Keratinocyte (primary cell): ENCODE results near the gene REX1BD. TPM values are rescaled to one million over a fixed set of nuclear protein-coding genes. Genes with fewer than 3 reads are reported as not detected.

Source experiments
- DNase-seq: peaks from one replicate; pipeline ENCODE4 v3.0.0-alpha.2; 2011; ENCODE audit warnings: low read depth, missing footprints, low spot score
- FAIRE-seq: peaks from 2 replicates; lab custom pipeline; 2011; peaks lifted over from hg19 to GRCh38; lab: Jason Lieb, UNC
- H2AFZ ChIP-seq: 2 replicates; pipeline ENCODE4 v1.6.0; 2012; ENCODE audit warnings: low read length, control low read depth, inconsistent platforms; ENCODE audit not compliant: control insufficient read depth
- H3K27ac ChIP-seq: 2 replicates; pipeline ENCODE4 v1.5.1; 2011; ENCODE audit warnings: low read length; ENCODE audit not compliant: control insufficient read depth, insufficient read depth
- H3K27me3 ChIP-seq: 3 replicates; pipeline ENCODE4 v1.6.0; 2011; ENCODE audit warnings: low read length; ENCODE audit not compliant: control insufficient read depth, insufficient read depth; ENCODE audit errors: extremely low read depth
- H3K36me3 ChIP-seq, 2 experiments: 2 replicates in 1 of 2; 3 replicates in 1 of 2; pipeline ENCODE4 v1.5.1; 2011; ENCODE audit warnings: low read length in 2 of 2, mild to moderate bottlenecking in 1 of 2; ENCODE audit not compliant: control insufficient read depth in 2 of 2, insufficient read depth in 2 of 2; ENCODE audit errors: extremely low read depth in 1 of 2
- H3K4me1 ChIP-seq: 3 replicates; pipeline ENCODE4 v1.5.1; 2011; ENCODE audit warnings: low read length; ENCODE audit not compliant: control insufficient read depth, insufficient read depth; ENCODE audit errors: extremely low read depth
- H3K4me2 ChIP-seq: 3 replicates; pipeline ENCODE4 v1.6.0; 2011; ENCODE audit warnings: low read depth, low read length; ENCODE audit not compliant: control insufficient read depth, insufficient read depth; ENCODE audit errors: extremely low read depth
- H3K4me3 ChIP-seq, 3 experiments: fragments of 200-600 bp in 1 of 3; sonication (generic) in 1 of 3; 2 replicates in 2 of 3; 3 replicates in 1 of 3; pipeline ENCODE4 v1.5.1; 2011 to 2016; ENCODE audit warnings: low read length in 3 of 3, mild to moderate bottlenecking in 3 of 3, control low read depth in 2 of 3, inconsistent platforms in 1 of 3, low read depth in 1 of 3, mixed read lengths in 1 of 3, mixed run types in 1 of 3, moderate library complexity in 1 of 3; ENCODE audit not compliant: control insufficient read depth in 2 of 3, insufficient read depth in 2 of 3; ENCODE audit errors: extremely low read depth in 1 of 3
- H3K79me2 ChIP-seq: 2 replicates; pipeline ENCODE4 v1.6.0; 2012; ENCODE audit warnings: low read length; ENCODE audit not compliant: control insufficient read depth, insufficient read depth
- H3K9ac ChIP-seq: 3 replicates; pipeline ENCODE4 v1.6.0; 2011; ENCODE audit warnings: low read length; ENCODE audit not compliant: control insufficient read depth, insufficient read depth; ENCODE audit errors: extremely low read depth
- H3K9me1 ChIP-seq: 3 replicates; pipeline ENCODE4 v1.6.0; 2011; ENCODE audit warnings: low read length; ENCODE audit not compliant: control insufficient read depth, insufficient read depth; ENCODE audit errors: extremely low read depth
- H3K9me3 ChIP-seq: 2 replicates; pipeline ENCODE4 v1.5.1; 2012; ENCODE audit warnings: low read depth, low read length; ENCODE audit not compliant: control insufficient read depth
- H4K20me1 ChIP-seq: 3 replicates; pipeline ENCODE4 v1.6.0; 2011; ENCODE audit warnings: low read length; ENCODE audit not compliant: control insufficient read depth, insufficient read depth; ENCODE audit errors: extremely low read depth
- CTCF ChIP-seq, 3 experiments: IDR thresholded peaks in 1 of 3; conservative IDR thresholded peaks in 1 of 3; optimal IDR thresholded peaks in 1 of 3; 2 replicates in 2 of 3; 3 replicates in 1 of 3; pipeline versions ENCODE3 to v1.5.1; 2011; ENCODE audit warnings: low read length in 3 of 3, mild to moderate bottlenecking in 3 of 3, moderate library complexity in 2 of 3, control low read depth in 1 of 3, inconsistent platforms in 1 of 3; ENCODE audit not compliant: insufficient read depth in 2 of 3; ENCODE audit errors: extremely low read depth in 1 of 3
- EZH2 ChIP-seq: IDR thresholded peaks from one replicate; pipeline ENCODE4 v1.6.1; 2012; ENCODE audit warnings: inconsistent platforms, mild to moderate bottlenecking, low read length, moderate library complexity
- dilution Hi-C: fragments of 300-500 bp; cut with MboI; formaldehyde crosslinking; loops from one replicate; pipeline ENCODE4 v1.7.0; 2020; ENCODE audit warnings: low sequenced_read_pairs; ENCODE audit not compliant: extremely low pct_ligation_motif_present
- polyA plus RNA-seq, 5 experiments: library from polyadenylated mRNA; depleted of rRNA in 3 of 5; stranded (reverse) in 3 of 5; stranded (forward) in 1 of 5; unstranded in 1 of 5; fragments of >200 nt; gene quantifications; 1 replicate in 1 of 5; 2 replicates in 3 of 5; 3 replicates in 1 of 5; pipeline versions ENCODE4 v1.2.1 to v1.2.3, GENCODE V29; 2011 to 2012; ENCODE audit warnings: missing spikeins in 2 of 5, low read depth in 1 of 5, low replicate concordance in 1 of 5

REX1BD gene
- polyA plus RNA-seq, 1 donor (not counting 4 experiments of a cell fraction or from before 2014, with no cell fraction given), result 31.9 TPM

- H3K4me2 ChIP-seq, result no peak overlapping the region
- H3K27ac ChIP-seq, result no peak overlapping the region
- H3K4me1 ChIP-seq, result peaks cover 8% of the 10 kb centered on the region
- dilution Hi-C loops, result no loop called here
- DNase-seq, result no peak
- H3K36me3 ChIP-seq, result no peaks in the 10 kb centered on the region
- TF ChIP-seq CTCF (optimal IDR thresholded peaks at IDR 0.05 in 1 of 3, IDR thresholded peaks at IDR 0.05 in 1 of 3, conservative IDR thresholded peaks at IDR 0.05 in 1 of 3; ENCODE audit: extremely low read depth in 1 of 3, insufficient read depth in 2 of 3, low read length in 3 of 3) (no peak), EZH2 (no peak)
- FAIRE-seq, result no peak
- H3K9me1 ChIP-seq, result no peaks in the 10 kb centered on the region
- H3K79me2 ChIP-seq, result no peaks in the 10 kb centered on the region
- no peaks in the 10 kb centered on the region for H4K20me1 ChIP-seq
- H3K9ac ChIP-seq, result no peak overlapping the region
- H2AFZ ChIP-seq, result no peak overlapping the region
- no peaks in the 10 kb centered on the region for H3K9me3 ChIP-seq
- H3K4me3 ChIP-seq, result no peak overlapping the region
- peaks cover 93% of the 10 kb centered on the region for H3K27me3 ChIP-seq
Measured at GRCh38 chr19:18609717-18610051, 21.1 kb downstream of the REX1BD start.

- Histone ChIP-seq H3K9ac (no peak overlapping the region), H3K4me3 (no peak overlapping the region), H3K27me3 (peaks cover 91% of the 10 kb centered on the region), H3K9me3 (no peaks in the 10 kb centered on the region), H3K79me2 (no peaks in the 10 kb centered on the region), H3K27ac (no peak overlapping the region), H3K4me1 (peaks cover 8% of the 10 kb centered on the region), H3K4me2 (no peak overlapping the region), H3K9me1 (no peaks in the 10 kb centered on the region), H2AFZ (no peak overlapping the region), H3K36me3 (no peaks in the 10 kb centered on the region), H4K20me1 (no peaks in the 10 kb centered on the region)
- no peak for DNase-seq
- dilution Hi-C loops, result no loop called here
- no peak for FAIRE-seq
- peak; percentile 61 for TF ChIP-seq EZH2
- TF ChIP-seq CTCF (optimal IDR thresholded peaks at IDR 0.05 in 1 of 3, IDR thresholded peaks at IDR 0.05 in 1 of 3, conservative IDR thresholded peaks at IDR 0.05 in 1 of 3; ENCODE audit: extremely low read depth in 1 of 3, insufficient read depth in 2 of 3, low read length in 3 of 3), result no peak
Measured at GRCh38 chr19:18610245-18610555, 21.6 kb downstream of the REX1BD start.
